IPS-18c (cell line): ENCODE results near the gene AHRR.

Source experiments
- H3K4me3 ChIP-seq: 2 replicates; pipeline ENCODE4 v1.7.0; 2013; ENCODE audit warnings: low read depth, mild to moderate bottlenecking, low read length, moderate library complexity; ENCODE audit not compliant: insufficient read depth
- H3K9me3 ChIP-seq: one replicate; pipeline ENCODE4 v1.6.1; 2013; ENCODE audit warnings: mild to moderate bottlenecking, low read length, moderate library complexity; ENCODE audit not compliant: control insufficient read depth, insufficient read depth

Gene AHRR

DNA sequence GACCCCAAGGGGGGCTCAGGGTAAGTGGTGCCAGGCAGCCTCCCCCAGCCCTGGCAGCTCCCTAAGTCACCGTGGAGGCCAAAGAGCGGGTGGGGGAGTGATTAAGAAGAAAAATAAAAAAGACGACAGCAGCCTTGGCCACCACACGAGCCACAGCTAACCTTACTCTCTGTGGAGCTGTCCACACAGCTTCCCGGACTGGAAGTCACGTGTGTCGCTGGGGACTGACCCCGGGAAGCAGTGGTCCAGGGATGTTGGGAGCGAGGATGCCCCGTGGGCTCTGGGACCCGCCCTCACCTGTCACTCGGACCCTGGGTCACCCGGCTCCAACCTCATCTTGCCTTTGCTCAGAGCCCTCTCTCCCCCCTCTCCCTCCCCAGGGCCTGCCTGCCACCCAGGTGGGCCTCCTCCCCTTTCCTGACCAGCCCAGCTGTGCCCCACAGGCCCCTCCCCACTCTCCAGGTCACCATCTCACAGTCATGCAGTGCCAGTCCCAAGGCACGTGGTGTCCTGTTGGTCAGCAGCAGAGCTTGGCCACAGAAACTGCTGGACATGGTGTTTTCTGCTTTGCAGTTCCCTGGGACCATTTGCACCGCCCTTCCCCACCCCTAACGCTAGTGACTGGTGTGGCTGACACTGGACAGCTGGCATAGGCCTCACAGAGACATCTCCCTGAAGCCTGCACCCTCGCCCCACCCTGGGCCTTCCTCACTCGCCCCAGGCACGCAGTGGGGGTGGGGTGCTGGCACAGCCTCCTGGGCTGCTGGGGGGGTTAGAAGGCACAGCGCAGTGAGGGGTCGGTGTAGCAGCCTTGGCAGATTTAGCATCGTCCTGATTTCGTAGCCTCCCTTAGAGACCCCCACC, 111.6 kb downstream of the AHRR start:
- no peak overlapping the region for H3K4me3 ChIP-seq

DNA sequence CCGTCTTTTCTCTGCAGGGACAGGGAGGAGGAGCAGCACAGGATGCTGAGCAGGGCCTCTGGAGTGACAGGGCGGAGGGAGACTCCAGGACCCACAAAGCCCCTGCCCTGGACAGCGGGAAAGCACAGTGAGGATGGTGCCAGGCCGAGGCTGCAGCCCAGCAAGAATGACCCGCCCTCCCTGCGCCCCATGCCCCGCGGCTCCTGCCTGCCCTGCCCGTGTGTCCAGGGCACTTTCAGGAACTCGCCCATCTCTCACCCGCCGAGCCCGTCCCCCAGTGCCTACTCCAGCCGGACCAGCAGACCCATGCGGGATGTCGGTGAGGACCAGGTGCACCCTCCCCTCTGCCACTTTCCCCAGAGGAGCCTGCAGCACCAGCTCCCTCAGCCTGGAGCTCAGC, 112.3 kb downstream of the AHRR start:
- no peak overlapping the region for H3K4me3 ChIP-seq
- no peaks in the 10 kb centered on the region for H3K9me3 ChIP-seq

More for the DNA sequence above, 111.6 kb downstream of the AHRR start:
- H3K9me3 ChIP-seq = no peaks in the 10 kb centered on the region

DNA sequence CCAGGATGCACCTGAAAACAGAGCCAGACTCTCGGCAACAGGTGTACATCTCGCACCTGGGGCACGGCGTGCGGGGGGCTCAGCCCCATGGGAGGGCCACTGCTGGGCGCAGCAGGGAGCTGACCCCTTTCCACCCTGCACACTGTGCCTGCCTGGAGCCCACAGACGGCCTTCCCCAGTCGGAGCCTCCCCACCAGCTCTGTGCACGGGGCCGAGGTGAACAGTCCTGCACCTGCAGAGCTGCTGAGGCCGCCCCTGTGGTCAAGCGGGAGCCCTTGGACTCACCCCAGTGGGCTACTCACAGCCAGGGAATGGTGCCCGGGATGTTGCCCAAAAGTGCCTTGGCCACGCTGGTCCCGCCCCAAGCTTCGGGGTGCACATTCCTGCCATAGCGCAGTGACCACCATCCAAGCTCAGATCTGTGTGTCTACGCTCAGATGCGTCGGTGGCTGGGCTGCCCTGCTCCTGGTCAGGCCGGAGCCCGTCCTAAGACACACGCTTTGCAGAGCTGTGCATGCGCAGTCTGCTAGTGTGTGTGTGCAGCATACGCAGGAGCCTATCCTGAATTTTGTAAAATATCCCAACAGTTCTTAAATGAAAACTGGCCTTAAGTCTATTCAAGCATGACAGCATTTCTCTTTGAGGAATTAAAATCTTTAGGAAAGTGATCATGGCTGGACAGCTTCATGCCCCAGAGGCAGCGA, 113.1 kb downstream of the AHRR start:
- no peak overlapping the region for H3K4me3 ChIP-seq
- H3K9me3 ChIP-seq = no peaks in the 10 kb centered on the region

DNA sequence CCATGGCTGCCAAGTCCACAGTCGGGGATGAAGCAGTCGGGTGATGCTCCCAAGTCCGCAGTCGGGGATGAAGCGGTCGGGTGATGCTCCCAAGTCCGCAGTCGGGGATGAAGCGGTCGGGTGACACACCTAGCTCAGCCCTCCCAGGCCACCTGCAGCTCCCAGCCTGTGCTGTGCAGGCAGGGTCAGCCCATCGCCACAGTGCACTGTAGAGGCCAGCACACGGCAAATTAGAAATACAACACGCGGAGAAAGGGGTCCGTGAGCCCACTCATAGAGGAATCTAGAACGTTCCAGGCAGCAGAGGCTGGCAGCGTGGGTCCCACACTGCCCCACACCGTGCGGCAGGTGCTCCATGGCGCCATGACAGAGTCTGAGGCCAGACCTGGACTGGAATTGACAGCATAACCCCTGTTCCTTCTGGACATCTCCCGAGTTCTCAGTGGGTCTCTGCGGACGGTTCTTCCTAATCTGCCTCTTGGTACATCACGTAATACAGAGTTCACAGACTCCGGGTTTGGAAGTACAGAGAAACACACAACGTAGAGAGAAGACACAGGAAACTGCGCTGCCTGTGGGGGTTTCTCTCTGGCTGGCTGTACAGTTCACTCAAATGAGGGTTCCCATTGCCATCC, 113.8 kb downstream of the AHRR start:
- Histone ChIP-seq H3K4me3 (no peak overlapping the region), H3K9me3 (no peaks in the 10 kb centered on the region)

DNA sequence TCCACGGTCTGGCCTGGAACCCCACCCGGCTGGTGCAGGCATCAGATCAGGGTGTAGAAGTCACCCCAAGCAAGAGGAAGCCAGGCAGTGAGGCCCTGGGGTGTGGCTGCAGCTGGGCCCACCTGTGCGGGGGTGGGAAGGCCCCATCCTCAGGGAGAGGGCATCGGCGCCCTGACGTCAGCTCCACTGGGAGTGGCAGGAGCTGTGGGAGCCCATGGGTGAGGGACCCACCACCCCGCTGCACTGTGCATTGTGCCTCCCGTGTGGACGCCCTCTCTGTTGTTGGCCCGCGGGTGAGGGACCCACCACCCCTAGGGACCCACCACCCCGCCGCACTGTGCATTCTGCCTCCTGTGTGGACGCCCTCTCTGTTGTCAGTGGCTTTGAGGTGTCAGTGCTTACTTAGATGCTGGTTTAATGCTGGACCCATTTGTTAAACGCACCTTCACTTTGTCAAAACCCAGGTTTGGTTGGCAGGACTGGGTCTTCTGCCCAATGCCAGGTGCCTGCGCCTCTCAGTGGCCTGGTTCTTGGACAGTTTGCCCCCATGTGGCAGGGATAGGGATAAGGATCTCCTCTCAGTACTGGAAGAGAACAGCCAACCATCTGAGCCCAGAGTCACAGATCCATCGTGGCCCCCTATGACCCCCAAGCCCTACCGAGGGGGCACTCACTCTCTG, 114.6 kb downstream of the AHRR start:
- Histone ChIP-seq H3K4me3 (no peak overlapping the region), H3K9me3 (no peaks in the 10 kb centered on the region)

DNA sequence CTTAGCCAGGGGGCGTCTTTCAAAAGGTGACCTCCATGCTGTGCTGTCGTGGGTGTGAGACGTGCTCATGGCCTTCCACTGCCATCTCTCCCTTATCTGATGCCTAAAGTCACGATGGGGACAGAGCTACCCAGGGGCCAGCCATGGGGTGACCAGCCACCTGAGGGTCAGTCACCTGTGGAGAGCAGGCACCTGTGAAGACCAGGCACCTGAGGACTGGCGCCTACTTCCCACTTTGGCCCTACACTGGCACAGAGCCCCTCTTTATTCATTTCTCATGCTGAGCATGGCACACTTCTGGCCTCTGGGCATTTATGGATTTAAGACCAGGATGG, 115.1 kb downstream of the AHRR start:
- no peaks in the 10 kb centered on the region for H3K9me3 ChIP-seq
- no peak overlapping the region for H3K4me3 ChIP-seq

DNA sequence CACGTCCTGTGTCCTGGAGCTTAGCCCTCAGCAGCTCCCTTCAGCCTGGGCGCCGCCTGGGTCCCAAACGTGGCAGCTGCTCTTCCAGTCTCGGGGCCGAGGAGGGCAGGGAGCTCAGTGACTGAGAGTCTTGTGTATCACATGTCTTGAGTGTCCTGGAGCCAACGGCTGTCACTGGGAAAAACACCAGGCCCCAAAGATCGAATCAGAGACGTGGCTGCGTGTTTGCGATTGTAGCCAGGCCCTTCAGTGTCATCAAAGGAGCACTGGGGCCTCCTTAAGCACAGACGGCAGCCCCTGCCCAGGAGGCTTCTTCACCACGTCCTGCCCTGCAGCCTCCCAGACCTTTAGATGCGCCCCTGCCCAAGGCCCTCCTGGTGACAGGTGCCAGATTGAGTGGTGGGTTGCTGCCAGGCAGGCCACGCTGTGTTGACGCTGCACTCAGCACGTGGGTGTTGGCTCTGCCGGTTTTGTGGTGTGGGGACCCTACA, 115.8 kb downstream of the AHRR start:
- Histone ChIP-seq H3K4me3 (no peak overlapping the region), H3K9me3 (no peaks in the 10 kb centered on the region)

DNA sequence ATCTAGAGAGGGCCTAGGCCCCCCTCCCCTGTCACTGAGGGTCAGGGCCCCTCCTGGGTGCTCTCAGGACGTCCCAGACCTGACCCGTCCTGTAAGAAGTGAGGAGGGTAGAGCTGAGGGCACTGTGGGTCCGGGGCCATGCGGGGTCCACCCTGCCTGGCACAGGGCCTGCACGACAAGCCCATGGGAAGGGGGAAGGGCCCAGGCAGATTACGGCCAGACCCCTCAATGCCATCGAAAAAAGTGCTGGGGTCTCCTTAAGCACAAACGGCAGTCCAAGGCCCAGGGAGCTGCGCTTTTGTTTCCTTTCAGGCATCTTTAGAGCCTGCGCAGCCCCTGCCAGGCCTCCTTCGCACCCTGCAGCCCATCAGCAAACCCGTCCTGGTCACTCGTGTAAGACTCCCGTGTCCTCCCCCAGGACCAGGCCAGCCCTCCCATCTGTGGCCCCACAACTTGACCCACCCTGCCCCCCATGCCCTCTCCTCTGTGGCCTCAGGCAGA, 117.0 kb downstream of the AHRR start:
- H3K4me3 ChIP-seq = 0 out of 2 replicates have a peak overlapping the region, but pooled peaks have one; percentile 3
- no peaks in the 10 kb centered on the region for H3K9me3 ChIP-seq

DNA sequence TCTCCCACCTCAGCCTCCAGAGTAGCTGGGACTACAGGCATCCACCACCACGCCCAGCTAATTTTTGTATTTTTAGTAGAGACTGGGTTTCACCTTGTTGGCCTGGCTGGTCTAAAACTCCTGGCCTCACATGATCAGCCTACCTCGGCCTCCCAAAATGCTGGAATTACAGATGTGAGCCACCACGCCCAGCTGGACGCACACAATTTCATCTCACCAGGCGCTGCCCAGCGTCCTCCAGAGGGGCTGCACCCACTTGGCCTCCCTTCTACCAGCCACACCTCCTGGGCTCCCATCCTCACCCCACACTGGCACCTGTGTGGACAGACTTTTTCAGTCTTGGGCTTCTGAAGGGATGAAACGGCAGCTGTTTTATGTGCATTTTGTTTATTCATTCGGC, 117.7 kb downstream of the AHRR start:
- no peaks in the 10 kb centered on the region for H3K9me3 ChIP-seq
- no peak overlapping the region for H3K4me3 ChIP-seq

DNA sequence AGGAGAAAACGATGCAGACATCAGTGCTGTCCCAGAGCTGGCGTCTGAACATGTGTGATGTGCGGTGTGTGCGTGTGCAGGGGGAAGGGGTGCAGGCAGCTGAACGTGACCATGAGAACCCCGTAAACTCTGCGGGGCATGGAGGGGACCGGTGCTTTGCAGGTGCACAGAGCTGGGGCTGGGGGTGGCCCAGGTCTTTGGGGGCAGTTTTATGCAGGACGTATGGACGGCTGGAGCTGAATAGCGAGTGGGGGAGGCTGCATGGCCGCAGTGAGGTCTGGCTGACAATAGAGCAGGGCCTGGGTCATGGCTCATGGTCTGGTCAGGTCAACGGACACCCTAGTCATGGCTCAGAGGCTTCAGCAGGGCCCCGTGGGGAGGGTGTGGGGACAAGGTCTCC, 118.1 kb downstream of the AHRR start:
- no peak overlapping the region for H3K4me3 ChIP-seq
- H3K9me3 ChIP-seq = no peaks in the 10 kb centered on the region

DNA sequence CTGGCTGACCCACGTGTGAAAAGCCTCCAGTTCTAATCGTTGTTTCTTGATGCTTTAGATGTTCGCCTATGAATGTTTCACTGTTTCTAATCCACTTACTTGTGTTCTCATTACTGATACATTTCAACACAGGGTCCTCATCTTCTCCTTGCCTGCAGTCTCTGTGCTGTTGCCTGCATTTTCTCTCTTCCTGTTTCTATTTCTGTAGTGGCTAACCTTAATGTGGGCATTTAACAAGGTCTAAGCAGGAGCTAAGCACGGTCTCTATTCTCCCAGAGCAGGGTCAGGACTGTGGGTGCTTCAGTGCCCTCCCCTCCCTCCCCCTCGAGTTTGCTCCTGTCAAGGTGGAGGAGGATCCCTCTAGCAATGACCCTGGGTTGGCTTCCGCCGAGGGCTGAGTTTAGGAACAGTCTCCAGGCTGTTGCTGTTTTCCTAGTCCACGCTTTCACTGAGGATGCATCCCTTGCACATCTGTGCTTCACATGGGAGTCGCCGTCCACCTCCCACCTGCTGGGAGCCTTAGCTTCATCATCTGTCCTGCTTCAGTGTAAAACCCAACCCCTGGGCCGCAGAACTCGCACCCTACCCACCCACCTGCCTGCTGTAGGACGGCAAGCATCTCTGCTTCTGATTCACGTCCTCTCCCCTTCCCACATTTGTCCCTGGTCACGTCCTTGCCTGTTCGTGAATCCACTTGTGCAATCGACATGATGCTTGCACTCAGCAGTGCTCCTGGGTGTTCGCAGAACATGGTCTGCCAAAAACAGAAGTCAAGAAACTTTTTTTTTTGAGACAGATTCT, 119.1 kb downstream of the AHRR start:
- H3K9me3 ChIP-seq = no peaks in the 10 kb centered on the region
- no peak overlapping the region for H3K4me3 ChIP-seq

DNA sequence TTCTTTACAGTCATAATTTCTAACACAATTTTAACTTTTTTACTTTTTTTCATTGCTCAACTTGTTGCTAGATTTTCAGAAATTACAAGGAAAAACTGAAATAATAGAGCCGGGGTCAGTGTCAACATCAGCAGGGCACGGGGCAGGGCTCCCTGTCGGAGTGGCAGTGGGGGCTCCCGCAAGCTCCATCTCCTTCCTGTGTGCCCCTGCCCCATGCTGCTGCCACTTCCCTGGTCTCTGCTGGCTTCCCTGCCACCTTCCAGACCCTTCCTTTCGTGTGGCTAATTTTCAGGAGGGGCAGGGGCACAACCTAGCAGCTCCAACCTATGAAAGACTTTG, 120.5 kb downstream of the AHRR start:
- no peaks in the 10 kb centered on the region for H3K9me3 ChIP-seq
- peak overlapping the region; percentile 86 for H3K4me3 ChIP-seq

DNA sequence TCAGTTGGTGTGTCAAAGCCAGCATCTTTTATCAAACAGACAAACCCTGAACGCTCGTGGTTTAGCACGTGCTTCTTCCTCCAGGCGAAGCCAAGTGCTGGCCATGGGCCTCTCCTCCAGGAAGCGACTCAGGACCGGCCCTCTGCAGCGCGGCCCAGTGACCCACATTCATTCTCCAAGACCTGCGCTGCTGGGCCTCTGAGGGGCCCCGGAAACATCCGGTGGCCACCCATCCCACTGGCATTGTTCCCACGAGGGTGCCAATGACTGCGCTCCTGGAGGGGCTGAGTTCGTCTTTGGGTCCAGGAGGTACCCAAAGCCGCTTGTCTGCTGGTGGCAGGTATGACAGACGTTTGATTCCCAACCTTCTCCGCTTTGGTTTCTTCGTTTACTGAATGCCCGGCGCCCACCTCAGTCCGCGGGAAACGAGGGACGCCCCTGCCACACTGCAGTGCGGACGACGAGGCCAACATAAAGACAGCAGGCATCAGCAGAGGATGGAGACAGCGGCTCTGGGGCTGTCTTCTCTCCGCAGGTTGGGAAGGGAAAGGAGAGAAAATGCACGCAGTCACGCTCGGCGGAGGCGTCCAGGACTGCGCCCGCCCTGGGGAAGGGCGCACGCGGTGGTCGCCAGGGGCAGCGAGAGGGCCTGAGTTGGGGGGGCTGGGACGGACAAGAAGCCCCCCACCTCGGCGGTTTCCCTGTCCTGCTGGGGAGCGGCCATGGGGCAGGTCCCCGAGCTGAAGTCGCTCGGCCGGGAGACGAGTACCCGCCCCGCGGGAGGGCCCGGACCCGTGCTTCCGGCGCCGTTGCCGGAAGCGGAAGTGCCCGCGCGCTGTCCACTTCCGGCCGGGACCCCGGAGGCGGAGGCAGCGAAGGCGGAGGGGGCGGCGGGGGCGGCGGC, 121.1 kb downstream of the AHRR start, which contains the start of gene EXOC3:
Gene EXOC3, plus strand, starts transcription at position 842 of the 904 bp plus-strand sequence. CDS start 3,030 bp downstream, outside the sequence.
- Histone ChIP-seq H3K4me3 (peak within 1 kb of the TSS; percentile 86), H3K9me3 (no peaks in the 10 kb centered on the region)

DNA sequence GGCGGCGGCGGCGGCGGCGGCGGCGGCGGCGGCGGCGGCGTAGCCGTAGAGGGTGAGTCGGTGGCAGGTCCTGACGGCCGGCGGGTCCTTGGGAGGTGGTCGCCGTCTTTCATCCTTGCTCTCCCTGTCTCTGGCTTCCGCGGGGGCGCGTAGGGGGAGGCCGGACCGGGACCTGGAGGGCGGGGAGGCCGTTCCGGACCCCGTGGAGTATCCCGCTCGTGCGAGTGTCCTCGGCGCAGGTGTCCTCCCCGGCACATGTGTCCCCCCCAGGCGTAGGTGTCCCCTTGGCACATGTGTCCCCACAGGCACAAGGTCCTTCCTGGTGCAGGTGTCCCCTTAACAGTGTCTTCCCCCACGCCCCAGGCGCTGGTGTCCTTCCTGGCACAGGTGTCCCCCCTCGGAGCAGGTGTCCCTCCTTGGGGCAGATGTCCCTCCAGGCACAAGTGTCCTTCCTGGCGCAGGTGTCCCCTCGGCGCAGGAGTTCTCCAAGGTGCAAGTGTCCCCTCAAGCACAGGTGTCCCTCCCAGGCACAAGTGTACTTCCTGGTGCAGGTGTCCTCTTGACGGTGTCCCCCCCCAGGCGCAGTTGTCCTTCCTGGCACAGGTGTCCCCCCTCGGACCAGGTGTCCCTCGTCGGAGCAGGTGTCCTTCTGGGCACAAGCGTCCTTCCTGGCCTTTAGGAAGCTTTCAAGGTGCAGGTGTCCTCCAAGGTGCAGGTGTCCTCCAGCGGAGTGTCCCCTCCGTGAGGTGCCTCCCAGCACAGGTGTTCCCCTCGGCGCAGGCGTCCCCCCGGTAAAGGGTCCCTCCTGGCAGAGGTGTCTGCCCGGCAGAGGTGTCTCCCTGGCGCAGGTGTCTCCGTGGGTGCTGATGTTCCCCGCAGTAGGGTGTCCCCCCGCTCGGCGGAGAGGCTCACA, 122.0 kb downstream of the AHRR start:
- peak overlapping the region; percentile 86 for H3K4me3 ChIP-seq
- H3K9me3 ChIP-seq = no peaks in the 10 kb centered on the region

DNA sequence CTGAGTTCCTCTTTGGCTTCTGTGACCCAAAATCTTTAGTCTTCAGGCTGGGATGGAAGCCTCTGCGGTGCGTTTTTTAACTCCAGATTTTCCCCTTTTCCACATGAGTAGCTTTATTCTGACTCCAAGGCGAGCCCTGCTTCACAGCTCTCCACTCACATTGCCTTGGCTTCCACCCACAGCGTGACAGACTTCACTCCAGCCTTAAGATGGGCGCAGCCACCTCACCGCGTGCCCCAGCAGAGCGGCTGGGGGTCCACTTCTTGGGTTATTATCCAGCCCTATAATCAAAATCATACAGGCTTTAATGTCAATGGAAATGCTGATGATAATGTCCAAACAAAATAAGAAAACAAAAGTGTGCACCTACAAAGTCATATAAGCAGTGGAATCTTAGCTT, 122.7 kb downstream of the AHRR start:
- 0 out of 2 replicates have a peak overlapping the region, but pooled peaks have one; percentile 86 for H3K4me3 ChIP-seq
- no peaks in the 10 kb centered on the region for H3K9me3 ChIP-seq
